VCaP (cell line): ENCODE results near the gene SGTA.

Experiments
- H3K27ac ChIP-seq: fragments of 450-650 bp; 2 replicates; pipeline ENCODE4 v1.5.1; 2017
- CTCF ChIP-seq: fragments of 450-650 bp; conservative IDR thresholded peaks from 2 replicates; pipeline ENCODE4 v1.5.1; 2017; ENCODE audit warnings: mild to moderate bottlenecking, moderate library complexity

The SGTA gene

GRCh38 chr19:2808129-2808941 lies 25.3 kb upstream of the SGTA start:
- no peak overlapping the region for H3K27ac ChIP-seq
- no peak for TF ChIP-seq CTCF

GRCh38 chr19:2807379-2808128 lies 24.5 kb upstream of the SGTA start:
- TF ChIP-seq CTCF: no peak
- H3K27ac ChIP-seq: no peak overlapping the region

- no peak overlapping the region for H3K27ac ChIP-seq
- no peak for TF ChIP-seq CTCF
These were observed 23.8 kb upstream of the SGTA start for GRCh38 chr19:2806736-2807378.

GRCh38 chr19:2805991-2806649 lies 23.0 kb upstream of the SGTA start:
- no peak for TF ChIP-seq CTCF
- no peak overlapping the region for H3K27ac ChIP-seq

- H3K27ac ChIP-seq: no peak overlapping the region
- no peak for TF ChIP-seq CTCF
These were observed 22.3 kb upstream of the SGTA start for GRCh38 chr19:2805261-2805900.

GRCh38 chr19:2804156-2805004 lies 21.3 kb upstream of the SGTA start:
- TF ChIP-seq CTCF: no peak
- no peak overlapping the region for H3K27ac ChIP-seq
